Measurements from ENCODE around the gene FGR. TPM values are rescaled to one million over a fixed set of nuclear protein-coding genes. Genes with fewer than 3 reads are reported as not detected.
A peak's percentile ranks its signal among the peaks of the same experiment; 100 is the strongest.
"Not testable (repeated sequence)": the region's sequence is repeated elsewhere in the genome, so short reads cannot be mapped to it uniquely, and the experiment has no call there.

Gene FGR
- total and polyA plus RNA-seq, 2 of the 13 experiments (the other 11 are each of a cell fraction or from before 2014, with no cell fraction given): not detected

DNA sequence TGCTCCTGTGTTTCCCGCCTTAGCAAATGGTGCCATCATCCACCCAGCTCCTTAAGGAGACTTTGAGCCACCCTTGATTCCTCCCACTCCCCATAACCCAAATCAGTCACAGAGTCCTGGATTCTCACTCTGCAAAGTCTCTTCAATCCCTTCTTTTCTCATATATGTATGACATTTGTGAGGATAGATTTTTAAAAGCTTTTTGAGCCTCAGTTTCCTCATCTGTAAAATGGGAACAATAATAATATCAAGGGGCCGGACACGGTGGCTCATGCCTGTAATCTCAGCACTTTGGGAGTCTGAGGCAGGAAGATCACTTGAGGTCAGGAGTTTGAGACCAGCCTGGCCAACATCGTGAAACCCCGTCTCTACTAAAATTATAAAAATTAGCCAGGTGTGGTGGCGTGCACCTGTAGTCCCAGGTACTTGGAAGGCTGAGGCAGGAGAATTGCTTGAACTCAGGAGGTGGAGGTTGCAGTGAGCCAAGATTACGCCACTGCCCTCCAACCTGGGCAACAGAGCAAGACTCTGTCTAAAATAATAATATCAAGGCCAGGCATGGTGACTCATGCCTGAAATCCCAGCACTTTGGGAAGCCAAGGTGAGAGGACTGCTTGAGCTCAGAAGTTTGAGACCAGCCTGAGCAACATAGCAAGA, 15.1 kb downstream of the FGR start:
- DNase-seq (ENCODE audit: low spot score); BruUV-seq (replicated peaks); intact Hi-C loops (cut with micrococcal nuclease; ENCODE audit: unreplicated experiment); H4K20me1 ChIP-seq (ENCODE audit: insufficient read depth, low read length); H3K79me2 ChIP-seq (ENCODE audit: insufficient read depth, low read length); FAIRE-seq; H3K9ac ChIP-seq (ENCODE audit: insufficient read depth, low read depth, low read length); H3K4me3 ChIP-seq (replicated peaks in 1 of 3; ENCODE audit: insufficient read depth in 1 of 3, low read depth in 2 of 3, low read length in 3 of 3); ATAC-seq; POLR2A ChIA-PET; H3K27ac ChIP-seq (ENCODE audit: extremely low read length, insufficient read depth, low read length); H3K36me3 ChIP-seq (replicated peaks in 1 of 2; ENCODE audit: control insufficient read depth in 1 of 2, insufficient read depth in 2 of 2, low read length in 2 of 2); H2AFZ ChIP-seq (ENCODE audit: low read length); H3K9me3 ChIP-seq (ENCODE audit: low read length); H3K27me3 ChIP-seq (ENCODE audit: control insufficient read depth in 1 of 2, insufficient read depth in 2 of 2, low read length in 2 of 2); CTCF ChIA-PET (ENCODE audit: low intra/inter-chr PET ratio, low total read pairs); H3K4me2 ChIP-seq (ENCODE audit: low read depth, low read length): not testable (repeated sequence)
- TF ChIP-seq CHD4 (IDR thresholded peaks at IDR 0.05; ENCODE audit: borderline replicate concordance, low read length) (peak; percentile 44; the same call in 1 of the 2 replicates), ZNF121 (CRISPR knock-in tag; IDR thresholded peaks at IDR 0.05) (peak; percentile 54; the same call in 1 of the 2 replicates), FOSL2 (CRISPR knock-in tag; IDR thresholded peaks at IDR 0.05) (peak; percentile 41; the same call in 1 of the 2 replicates), ZNF629 (CRISPR knock-in tag; conservative IDR thresholded peaks at IDR 0.05) (peak; percentile 55)
- in situ Hi-C loops (cut with HindIII; ENCODE audit: extremely low pct_ligation_motif_present, low pct_unique_long_range_greater_than_20kb): loop anchor here (5.0 kb wide), 1 partner anchor 37 kb away; no protein-coding TSS in a partner anchor
- WGBS (ENCODE audit: low lambda C conversion rate): 82% methylated on average over 7 of the region's 7 CpGs
- peaks cover 40% of the 10 kb centered on the region for H3K4me1 ChIP-seq (ENCODE audit: insufficient read depth, low read length)

- 25% methylated on average over 13 of the region's 14 CpGs for WGBS (ENCODE audit: low lambda C conversion rate)
- ChIA-PET POLR2A (interaction anchor here (1.2 to 1.6 kb wide), 2 partner anchors 11 to 22 kb away, joined by 3 to 7 read pairs; no protein-coding TSS in a partner anchor), CTCF (ENCODE audit: low intra/inter-chr PET ratio, low total read pairs) (no interaction called here)
- ATAC-seq: no peak
- Histone ChIP-seq H3K27ac (ENCODE audit: extremely low read length, insufficient read depth, low read length) (no peak overlapping the region), H3K4me3 (replicated peaks in 1 of 3; ENCODE audit: insufficient read depth in 1 of 3, low read depth in 2 of 3, low read length in 3 of 3) (no peak overlapping the region), H3K4me1 (ENCODE audit: insufficient read depth, low read length) (peaks cover 40% of the 10 kb centered on the region), H2AFZ (ENCODE audit: low read length) (no peak overlapping the region), H3K36me3 (replicated peaks in 1 of 2; ENCODE audit: control insufficient read depth in 1 of 2, insufficient read depth in 2 of 2, low read length in 2 of 2) (no peaks in the 10 kb centered on the region), H3K79me2 (ENCODE audit: insufficient read depth, low read length) (no peaks in the 10 kb centered on the region), H3K4me2 (ENCODE audit: low read depth, low read length) (peak overlapping the region; percentile 37; the same call in 1 of the 2 replicates), H3K27me3 (ENCODE audit: control insufficient read depth in 1 of 2, insufficient read depth in 2 of 2, low read length in 2 of 2) (peaks cover 0 to 18% of the 10 kb centered on the region in 2 experiments; a peak in 3 of 5 replicates), H3K9ac (ENCODE audit: insufficient read depth, low read depth, low read length) (no peak overlapping the region), H3K9me3 (ENCODE audit: low read length) (no peaks in the 10 kb centered on the region), H4K20me1 (ENCODE audit: insufficient read depth, low read length) (no peaks in the 10 kb centered on the region)
- in situ Hi-C loops (cut with HindIII; ENCODE audit: extremely low pct_ligation_motif_present, low pct_unique_long_range_greater_than_20kb) (loop anchor here (5.0 kb wide), 1 partner anchor 39 kb away; no protein-coding TSS in a partner anchor), intact Hi-C loops (cut with micrococcal nuclease; ENCODE audit: unreplicated experiment) (no loop called here)
- FAIRE-seq: no peak
- no TSS peak for BruUV-seq (replicated peaks)
- DNase-seq (ENCODE audit: low spot score): no peak
- TF ChIP-seq YY1 (IDR thresholded peaks at IDR 0.05; ENCODE audit: insufficient read depth, insufficient replicate concordance, low read depth, low read length) (no peak), ZNF687 (CRISPR knock-in tag; IDR thresholded peaks at IDR 0.05) (peak; percentile 29; the same call in 1 of the 2 replicates), NR2F1 (CRISPR knock-in tag; IDR thresholded peaks at IDR 0.05) (0 out of 4 replicates have a peak, but pooled peaks of 1 of the 2 experiments have one; percentile 14), HHEX (CRISPR knock-in tag; IDR thresholded peaks at IDR 0.05) (no peak)
- TF ChIP-seq, protein P1, sequence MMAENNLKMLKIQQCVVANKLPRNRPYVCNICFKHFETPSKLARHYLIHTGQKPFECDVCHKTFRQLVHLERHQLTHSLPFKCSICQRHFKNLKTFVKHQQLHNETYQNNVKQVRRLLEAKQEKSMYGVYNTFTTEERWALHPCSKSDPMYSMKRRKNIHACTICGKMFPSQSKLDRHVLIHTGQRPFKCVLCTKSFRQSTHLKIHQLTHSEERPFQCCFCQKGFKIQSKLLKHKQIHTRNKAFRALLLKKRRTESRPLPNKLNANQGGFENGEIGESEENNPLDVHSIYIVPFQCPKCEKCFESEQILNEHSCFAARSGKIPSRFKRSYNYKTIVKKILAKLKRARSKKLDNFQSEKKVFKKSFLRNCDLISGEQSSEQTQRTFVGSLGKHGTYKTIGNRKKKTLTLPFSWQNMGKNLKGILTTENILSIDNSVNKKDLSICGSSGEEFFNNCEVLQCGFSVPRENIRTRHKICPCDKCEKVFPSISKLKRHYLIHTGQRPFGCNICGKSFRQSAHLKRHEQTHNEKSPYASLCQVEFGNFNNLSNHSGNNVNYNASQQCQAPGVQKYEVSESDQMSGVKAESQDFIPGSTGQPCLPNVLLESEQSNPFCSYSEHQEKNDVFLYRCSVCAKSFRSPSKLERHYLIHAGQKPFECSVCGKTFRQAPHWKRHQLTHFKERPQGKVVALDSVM (CRISPR knock-in tag; IDR thresholded peaks at IDR 0.05): peak; percentile 93
Observed at GRCh38 chr1:27618341-27619082, 16.5 kb downstream of the FGR start.
